HepG2 (cell line): ENCODE results near the gene INO80E. TPM values are rescaled to one million over a fixed set of nuclear protein-coding genes. Genes with fewer than 3 reads are reported as not detected.

Experiments used
- CREM ChIP-seq, 2 experiments: sonication (generic) in 1 of 2; formaldehyde crosslinking in 1 of 2; IDR thresholded peaks; 2 replicates each; pipeline versions ENCODE4 v1.4.0 to v1.6.1; 2016 to 2020; ENCODE audit warnings: antibody characterized with exemption in 1 of 2, mild to moderate bottlenecking in 1 of 2, missing genetic modification reagents in 1 of 2
- FOXP1 ChIP-seq, 2 experiments: fragments of 450-650 bp in 1 of 2; IDR thresholded peaks; 2 replicates each; pipeline ENCODE4 v1.6.1; 2017 to 2018; ENCODE audit warnings: antibody characterized with exemption in 1 of 2
- KMT2A ChIP-seq: sonication (generic); formaldehyde crosslinking; IDR thresholded peaks from 2 replicates; pipeline ENCODE4 v1.4.0; 2020; ENCODE audit warnings: missing genetic modification reagents
- NFE2L2 ChIP-seq: fragments of 150-350 bp; IDR thresholded peaks from 2 replicates; pipeline ENCODE4 v1.6.1; 2014; ENCODE audit warnings: low read length
- PITX1 ChIP-seq: sonication (generic); formaldehyde crosslinking; IDR thresholded peaks from 2 replicates; pipeline ENCODE4 v1.5.1; 2020; ENCODE audit warnings: mild to moderate bottlenecking, missing genetic modification reagents
- RBM39 ChIP-seq: fragments of 200-400 bp; formaldehyde crosslinking; IDR thresholded peaks from one replicate; pipeline ENCODE4 v1.6.1; 2018; ENCODE audit warnings: antibody characterized with exemption, mild to moderate bottlenecking, low read depth, low read length; ENCODE audit not compliant: poor library complexity, severe bottlenecking
- SIN3B ChIP-seq: fragments of 150-350 bp; IDR thresholded peaks from 2 replicates; pipeline ENCODE4 v1.6.1; 2014; ENCODE audit warnings: low read length
- ZBTB1 ChIP-seq: sonication (generic); formaldehyde crosslinking; IDR thresholded peaks from 2 replicates; pipeline ENCODE4 v1.4.0; 2020; ENCODE audit warnings: missing genetic modification reagents, borderline replicate concordance
- ZFP62 ChIP-seq: sonication (generic); formaldehyde crosslinking; IDR thresholded peaks from 2 replicates; pipeline ENCODE4 v1.4.0; 2020; ENCODE audit warnings: missing genetic modification reagents
- ZKSCAN5 ChIP-seq: sonication (generic); formaldehyde crosslinking; IDR thresholded peaks from 2 replicates; pipeline ENCODE4 v1.5.1; 2020; ENCODE audit warnings: mild to moderate bottlenecking, missing genetic modification reagents
- ZNF572 ChIP-seq: sonication (generic); formaldehyde crosslinking; IDR thresholded peaks from 2 replicates; pipeline ENCODE4 v1.5.1; 2020; ENCODE audit warnings: mild to moderate bottlenecking, missing genetic modification reagents
- ZNF616 ChIP-seq: sonication (generic); formaldehyde crosslinking; IDR thresholded peaks from 2 replicates; pipeline ENCODE4 v1.5.0; 2020; ENCODE audit warnings: low read depth, mild to moderate bottlenecking, missing genetic modification reagents
- ZNF670 ChIP-seq: sonication (generic); formaldehyde crosslinking; IDR thresholded peaks from 2 replicates; pipeline ENCODE4 v1.8.0; 2022; ENCODE audit warnings: mild to moderate bottlenecking, missing genetic modification reagents, borderline replicate concordance
- ZNF737 ChIP-seq: sonication (generic); formaldehyde crosslinking; IDR thresholded peaks from 2 replicates; pipeline ENCODE4 v1.5.0; 2020; ENCODE audit warnings: missing genetic modification reagents, mild to moderate bottlenecking, borderline replicate concordance
- ZZZ3 ChIP-seq: sonication (generic); formaldehyde crosslinking; IDR thresholded peaks from 2 replicates; pipeline ENCODE4 v1.4.0; 2020; ENCODE audit warnings: missing genetic modification reagents, mild to moderate bottlenecking, borderline replicate concordance
- polyA plus RNA-seq, 8 experiments: library from polyadenylated mRNA; depleted of rRNA in 3 of 8; stranded (reverse) in 7 of 8; unstranded in 1 of 8; fragments of >200 nt; fragmentation: Illumina TruSeq in 4 of 8; extraction: Trizol in 4 of 8; gene quantifications; 2 replicates each; pipeline versions ENCODE4 v1.2.1 to v1.2.3, GENCODE V29; 2011 to 2016; ENCODE audit warnings: low read depth in 4 of 8, missing spikeins in 1 of 8, mixed read lengths in 1 of 8; ENCODE audit not compliant: insufficient read depth in 1 of 8
- total RNA-seq, 5 experiments: library from RNA; depleted of rRNA; stranded (reverse); fragments of >200 nt; fragmentation: Illumina TruSeq; extraction: Trizol; gene quantifications; 2 replicates each; pipeline ENCODE4 v1.2.3, GENCODE V29; 2016; ENCODE audit warnings: low read depth in 1 of 5
- TF ChIP-seq, protein P1 (sequence below): sonication (generic); formaldehyde crosslinking; IDR thresholded peaks from 2 replicates; pipeline ENCODE4 v1.4.0; 2020; ENCODE audit warnings: missing genetic modification reagents
- TF ChIP-seq, protein P2 (sequence below): sonication (generic); formaldehyde crosslinking; IDR thresholded peaks from 2 replicates; pipeline ENCODE4 v1.9.0; 2021; ENCODE audit warnings: missing genetic modification reagents, borderline replicate concordance
- TF ChIP-seq, protein P3 (sequence below): IDR thresholded peaks from 2 replicates; pipeline ENCODE4 v1.6.1; 2012; ENCODE audit warnings: low read length, improper control_type of control experiment
- TF ChIP-seq, protein P4 (sequence below): sonication (generic); formaldehyde crosslinking; IDR thresholded peaks from 2 replicates; pipeline ENCODE4 v1.4.0; 2020; ENCODE audit warnings: missing genetic modification reagents

Gene INO80E
- total and polyA plus RNA-seq, 2 of the 13 experiments (the other 11 are each of a cell fraction or from before 2014, with no cell fraction given) = 25.8 to 45.6 TPM

DNA sequence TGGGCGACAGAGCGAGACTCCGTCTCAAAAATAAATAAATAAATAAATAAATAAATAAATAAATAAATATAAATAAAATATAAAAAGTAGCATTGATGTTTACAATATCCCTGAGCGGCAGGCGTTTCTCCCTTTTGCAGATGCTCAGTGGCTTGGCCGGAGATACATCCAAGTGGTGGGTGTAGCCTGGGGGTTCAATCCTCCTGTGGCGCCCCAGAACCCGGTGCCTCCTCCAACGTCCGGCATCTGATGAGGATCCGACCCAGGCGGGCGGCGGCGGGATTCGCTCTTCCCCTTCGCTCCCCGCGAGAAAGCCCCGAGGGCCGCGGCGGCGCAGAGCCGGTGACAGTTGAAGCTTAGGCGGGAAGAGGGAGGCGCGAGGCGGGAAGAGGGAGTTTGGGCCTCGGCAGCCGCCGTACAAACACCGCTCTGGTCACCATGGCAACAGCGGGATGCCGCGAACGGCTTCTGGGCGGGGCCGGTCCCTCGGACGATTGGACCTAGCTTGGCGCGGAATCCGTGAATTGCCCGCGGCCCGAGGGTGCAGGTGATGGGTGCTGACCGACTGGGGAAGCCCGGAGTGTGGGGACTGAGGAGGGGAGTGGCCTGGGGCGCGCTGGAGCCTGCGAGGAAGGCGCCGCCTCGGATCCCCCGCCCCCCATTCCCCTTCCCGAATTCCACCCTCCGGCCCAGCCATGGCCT lies 56.8 kb downstream of the INO80E start (continued):
- no peak for TF ChIP-seq ZNF737 (CRISPR knock-in tag)
- no peak for TF ChIP-seq RBM39
- TF ChIP-seq, protein P1, sequence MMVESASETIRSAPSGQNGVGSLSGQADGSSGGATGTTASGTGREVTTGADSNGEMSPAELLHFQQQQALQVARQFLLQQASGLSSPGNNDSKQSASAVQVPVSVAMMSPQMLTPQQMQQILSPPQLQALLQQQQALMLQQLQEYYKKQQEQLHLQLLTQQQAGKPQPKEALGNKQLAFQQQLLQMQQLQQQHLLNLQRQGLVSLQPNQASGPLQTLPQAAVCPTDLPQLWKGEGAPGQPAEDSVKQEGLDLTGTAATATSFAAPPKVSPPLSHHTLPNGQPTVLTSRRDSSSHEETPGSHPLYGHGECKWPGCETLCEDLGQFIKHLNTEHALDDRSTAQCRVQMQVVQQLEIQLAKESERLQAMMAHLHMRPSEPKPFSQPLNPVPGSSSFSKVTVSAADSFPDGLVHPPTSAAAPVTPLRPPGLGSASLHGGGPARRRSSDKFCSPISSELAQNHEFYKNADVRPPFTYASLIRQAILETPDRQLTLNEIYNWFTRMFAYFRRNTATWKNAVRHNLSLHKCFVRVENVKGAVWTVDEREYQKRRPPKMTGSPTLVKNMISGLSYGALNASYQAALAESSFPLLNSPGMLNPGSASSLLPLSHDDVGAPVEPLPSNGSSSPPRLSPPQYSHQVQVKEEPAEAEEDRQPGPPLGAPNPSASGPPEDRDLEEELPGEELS (CRISPR knock-in tag) = peak; percentile 78
- TF ChIP-seq, protein P2, sequence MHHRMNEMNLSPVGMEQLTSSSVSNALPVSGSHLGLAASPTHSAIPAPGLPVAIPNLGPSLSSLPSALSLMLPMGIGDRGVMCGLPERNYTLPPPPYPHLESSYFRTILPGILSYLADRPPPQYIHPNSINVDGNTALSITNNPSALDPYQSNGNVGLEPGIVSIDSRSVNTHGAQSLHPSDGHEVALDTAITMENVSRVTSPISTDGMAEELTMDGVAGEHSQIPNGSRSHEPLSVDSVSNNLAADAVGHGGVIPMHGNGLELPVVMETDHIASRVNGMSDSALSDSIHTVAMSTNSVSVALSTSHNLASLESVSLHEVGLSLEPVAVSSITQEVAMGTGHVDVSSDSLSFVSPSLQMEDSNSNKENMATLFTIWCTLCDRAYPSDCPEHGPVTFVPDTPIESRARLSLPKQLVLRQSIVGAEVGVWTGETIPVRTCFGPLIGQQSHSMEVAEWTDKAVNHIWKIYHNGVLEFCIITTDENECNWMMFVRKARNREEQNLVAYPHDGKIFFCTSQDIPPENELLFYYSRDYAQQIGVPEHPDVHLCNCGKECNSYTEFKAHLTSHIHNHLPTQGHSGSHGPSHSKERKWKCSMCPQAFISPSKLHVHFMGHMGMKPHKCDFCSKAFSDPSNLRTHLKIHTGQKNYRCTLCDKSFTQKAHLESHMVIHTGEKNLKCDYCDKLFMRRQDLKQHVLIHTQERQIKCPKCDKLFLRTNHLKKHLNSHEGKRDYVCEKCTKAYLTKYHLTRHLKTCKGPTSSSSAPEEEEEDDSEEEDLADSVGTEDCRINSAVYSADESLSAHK (CRISPR knock-in tag) = peak; percentile 85; the same call in 1 of the 2 replicates
- no peak for TF ChIP-seq FOXP1 (IDR thresholded peaks at IDR 0.05)
- no peak for TF ChIP-seq FOXP1 (CRISPR knock-in tag; IDR thresholded peaks at IDR 0.05)
- peak; percentile 87; the same call in 1 of the 2 replicates for TF ChIP-seq ZNF670 (CRISPR knock-in tag)
- TF ChIP-seq PITX1 (CRISPR knock-in tag) = peak; percentile 82; the same call in 1 of the 2 replicates
- no peak for TF ChIP-seq ZFP62 (CRISPR knock-in tag)
- TF ChIP-seq ZBTB1 (CRISPR knock-in tag) = 0 out of 2 replicates have a peak, but pooled peaks have one; percentile 83
- TF ChIP-seq, protein P3, sequence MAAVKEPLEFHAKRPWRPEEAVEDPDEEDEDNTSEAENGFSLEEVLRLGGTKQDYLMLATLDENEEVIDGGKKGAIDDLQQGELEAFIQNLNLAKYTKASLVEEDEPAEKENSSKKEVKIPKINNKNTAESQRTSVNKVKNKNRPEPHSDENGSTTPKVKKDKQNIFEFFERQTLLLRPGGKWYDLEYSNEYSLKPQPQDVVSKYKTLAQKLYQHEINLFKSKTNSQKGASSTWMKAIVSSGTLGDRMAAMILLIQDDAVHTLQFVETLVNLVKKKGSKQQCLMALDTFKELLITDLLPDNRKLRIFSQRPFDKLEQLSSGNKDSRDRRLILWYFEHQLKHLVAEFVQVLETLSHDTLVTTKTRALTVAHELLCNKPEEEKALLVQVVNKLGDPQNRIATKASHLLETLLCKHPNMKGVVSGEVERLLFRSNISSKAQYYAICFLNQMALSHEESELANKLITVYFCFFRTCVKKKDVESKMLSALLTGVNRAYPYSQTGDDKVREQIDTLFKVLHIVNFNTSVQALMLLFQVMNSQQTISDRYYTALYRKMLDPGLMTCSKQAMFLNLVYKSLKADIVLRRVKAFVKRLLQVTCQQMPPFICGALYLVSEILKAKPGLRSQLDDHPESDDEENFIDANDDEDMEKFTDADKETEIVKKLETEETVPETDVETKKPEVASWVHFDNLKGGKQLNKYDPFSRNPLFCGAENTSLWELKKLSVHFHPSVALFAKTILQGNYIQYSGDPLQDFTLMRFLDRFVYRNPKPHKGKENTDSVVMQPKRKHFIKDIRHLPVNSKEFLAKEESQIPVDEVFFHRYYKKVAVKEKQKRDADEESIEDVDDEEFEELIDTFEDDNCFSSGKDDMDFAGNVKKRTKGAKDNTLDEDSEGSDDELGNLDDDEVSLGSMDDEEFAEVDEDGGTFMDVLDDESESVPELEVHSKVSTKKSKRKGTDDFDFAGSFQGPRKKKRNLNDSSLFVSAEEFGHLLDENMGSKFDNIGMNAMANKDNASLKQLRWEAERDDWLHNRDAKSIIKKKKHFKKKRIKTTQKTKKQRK = no peak
- peak; percentile 69; the same call in 1 of the 2 replicates for TF ChIP-seq ZNF572 (CRISPR knock-in tag)
- peak; percentile 81 for TF ChIP-seq KMT2A (CRISPR knock-in tag)
- no peak for TF ChIP-seq ZKSCAN5 (CRISPR knock-in tag)
- no peak for TF ChIP-seq CREM (IDR thresholded peaks at IDR 0.05)
- TF ChIP-seq CREM (CRISPR knock-in tag; IDR thresholded peaks at IDR 0.05) = no peak
- TF ChIP-seq ZNF616 (CRISPR knock-in tag) = peak; percentile 97
- peak; percentile 94; the same call in 1 of the 2 replicates for TF ChIP-seq ZZZ3 (CRISPR knock-in tag)
- TF ChIP-seq SIN3B = peak; percentile 77
- TF ChIP-seq, protein P4, sequence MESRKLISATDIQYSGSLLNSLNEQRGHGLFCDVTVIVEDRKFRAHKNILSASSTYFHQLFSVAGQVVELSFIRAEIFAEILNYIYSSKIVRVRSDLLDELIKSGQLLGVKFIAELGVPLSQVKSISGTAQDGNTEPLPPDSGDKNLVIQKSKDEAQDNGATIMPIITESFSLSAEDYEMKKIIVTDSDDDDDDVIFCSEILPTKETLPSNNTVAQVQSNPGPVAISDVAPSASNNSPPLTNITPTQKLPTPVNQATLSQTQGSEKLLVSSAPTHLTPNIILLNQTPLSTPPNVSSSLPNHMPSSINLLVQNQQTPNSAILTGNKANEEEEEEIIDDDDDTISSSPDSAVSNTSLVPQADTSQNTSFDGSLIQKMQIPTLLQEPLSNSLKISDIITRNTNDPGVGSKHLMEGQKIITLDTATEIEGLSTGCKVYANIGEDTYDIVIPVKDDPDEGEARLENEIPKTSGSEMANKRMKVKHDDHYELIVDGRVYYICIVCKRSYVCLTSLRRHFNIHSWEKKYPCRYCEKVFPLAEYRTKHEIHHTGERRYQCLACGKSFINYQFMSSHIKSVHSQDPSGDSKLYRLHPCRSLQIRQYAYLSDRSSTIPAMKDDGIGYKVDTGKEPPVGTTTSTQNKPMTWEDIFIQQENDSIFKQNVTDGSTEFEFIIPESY (CRISPR knock-in tag) = peak; percentile 78; the same call in 1 of the 2 replicates
- no peak for TF ChIP-seq NFE2L2
